HepG2 (cell line): ENCODE measurements around the gene KIRREL2. TPM values are rescaled to one million over a fixed set of nuclear protein-coding genes. Genes with fewer than 3 reads are reported as not detected.

Experiments used
- ARNTL ChIP-seq: sonication (generic); formaldehyde crosslinking; IDR thresholded peaks from 2 replicates; pipeline ENCODE4 v1.4.0; 2020; ENCODE audit warnings: mild to moderate bottlenecking, missing genetic modification reagents
- BCL6 ChIP-seq: IDR thresholded peaks from 2 replicates; pipeline ENCODE4 v1.6.1; 2016; ENCODE audit warnings: missing genetic modification reagents, missing compliant biosample characterization
- FOXC1 ChIP-seq: sonication (generic); formaldehyde crosslinking; IDR thresholded peaks from 2 replicates; pipeline ENCODE4 v1.8.0; 2022; ENCODE audit warnings: mild to moderate bottlenecking, missing genetic modification reagents, borderline replicate concordance
- FOXK1 ChIP-seq: sonication (generic); formaldehyde crosslinking; IDR thresholded peaks from 2 replicates; pipeline ENCODE4 v1.4.0; 2020; ENCODE audit warnings: low read depth, missing genetic modification reagents, borderline replicate concordance
- FUBP1 ChIP-seq: sonication (generic); formaldehyde crosslinking; IDR thresholded peaks from 2 replicates; pipeline ENCODE4 v1.5.1; 2020; ENCODE audit warnings: missing genetic modification reagents, mild to moderate bottlenecking, borderline replicate concordance
- JDP2 ChIP-seq: sonication (generic); formaldehyde crosslinking; IDR thresholded peaks from 2 replicates; pipeline ENCODE4 v1.8.1; 2022; ENCODE audit warnings: missing genetic modification reagents, borderline replicate concordance
- MAZ ChIP-seq, 2 experiments: sonication (generic) in 1 of 2; formaldehyde crosslinking in 1 of 2; IDR thresholded peaks; 2 replicates each; pipeline versions ENCODE4 v1.5.0 to v1.6.1; 2012 to 2020; ENCODE audit warnings: low read depth in 2 of 2, mild to moderate bottlenecking in 2 of 2, borderline replicate concordance in 1 of 2, improper control_type of control experiment in 1 of 2, low read length in 1 of 2, missing genetic modification reagents in 1 of 2, moderate library complexity in 1 of 2
- MBNL3 ChIP-seq: fragments of 250-450 bp; sonication (Bioruptor Pico); conservative IDR thresholded peaks from 2 replicates; pipeline ENCODE4 v1.8.0; 2022; ENCODE audit warnings: mild to moderate bottlenecking, inconsistent platforms
- MTF1 ChIP-seq: sonication (generic); formaldehyde crosslinking; IDR thresholded peaks from 2 replicates; pipeline ENCODE4 v1.5.0; 2020; ENCODE audit warnings: missing genetic modification reagents
- NFE2L2 ChIP-seq: fragments of 150-350 bp; IDR thresholded peaks from 2 replicates; pipeline ENCODE4 v1.6.1; 2014; ENCODE audit warnings: low read length
- NR3C1 ChIP-seq: sonication (generic); formaldehyde crosslinking; IDR thresholded peaks from 2 replicates; pipeline ENCODE4 v1.4.0; 2020; ENCODE audit warnings: missing genetic modification reagents
- PHF5A ChIP-seq: IDR thresholded peaks from one replicate; pipeline ENCODE4 v1.6.1; 2018; ENCODE audit warnings: low read depth, missing genetic modification reagents; ENCODE audit not compliant: unreplicated experiment
- PPARG ChIP-seq: conservative IDR thresholded peaks from 2 replicates; pipeline ENCODE4 v1.6.1; 2016; ENCODE audit warnings: missing biosample characterization, missing genetic modification reagents
- RAD21 ChIP-seq: fragments of 450-650 bp; formaldehyde crosslinking; IDR thresholded peaks from 2 replicates; pipeline ENCODE4 v1.5.0; 2020; ENCODE audit warnings: mild to moderate bottlenecking
- RNF2 ChIP-seq: fragments of 450-650 bp; conservative IDR thresholded peaks from 2 replicates; pipeline ENCODE4 v1.6.1; 2016; ENCODE audit warnings: low read depth
- SALL1 ChIP-seq: sonication (generic); formaldehyde crosslinking; IDR thresholded peaks from 2 replicates; pipeline ENCODE4 v1.8.0; 2022; ENCODE audit warnings: mild to moderate bottlenecking, missing genetic modification reagents
- SPEN ChIP-seq: sonication (generic); formaldehyde crosslinking; IDR thresholded peaks from 2 replicates; pipeline ENCODE4 v1.5.1; 2020; ENCODE audit warnings: low read depth, mild to moderate bottlenecking, missing genetic modification reagents
- TBX2 ChIP-seq: sonication (generic); formaldehyde crosslinking; IDR thresholded peaks from 2 replicates; pipeline ENCODE4 v1.5.0; 2020; ENCODE audit warnings: missing genetic modification reagents, mild to moderate bottlenecking, borderline replicate concordance
- ZBTB1 ChIP-seq: sonication (generic); formaldehyde crosslinking; IDR thresholded peaks from 2 replicates; pipeline ENCODE4 v1.4.0; 2020; ENCODE audit warnings: missing genetic modification reagents, borderline replicate concordance
- ZBTB20 ChIP-seq: sonication (generic); formaldehyde crosslinking; IDR thresholded peaks from 2 replicates; pipeline ENCODE4 v1.8.1; 2023; ENCODE audit warnings: missing genetic modification reagents, low read depth, mild to moderate bottlenecking, borderline replicate concordance
- ZNF101 ChIP-seq: sonication (generic); formaldehyde crosslinking; IDR thresholded peaks from 2 replicates; pipeline ENCODE4 v1.4.0; 2020; ENCODE audit warnings: mild to moderate bottlenecking, low read depth, missing genetic modification reagents, borderline replicate concordance
- ZNF20 ChIP-seq: sonication (generic); formaldehyde crosslinking; IDR thresholded peaks from 2 replicates; pipeline ENCODE4 v1.4.0; 2020; ENCODE audit warnings: mild to moderate bottlenecking, moderate library complexity, missing genetic modification reagents
- ZNF253 ChIP-seq: sonication (generic); formaldehyde crosslinking; IDR thresholded peaks from 2 replicates; pipeline ENCODE4 v1.8.0; 2022; ENCODE audit warnings: mild to moderate bottlenecking, missing genetic modification reagents, borderline replicate concordance
- ZNF260 ChIP-seq: sonication (generic); formaldehyde crosslinking; IDR thresholded peaks from 2 replicates; pipeline ENCODE4 v1.4.0; 2020; ENCODE audit warnings: missing genetic modification reagents, low read depth, mild to moderate bottlenecking, borderline replicate concordance
- ZNF292 ChIP-seq: sonication (generic); formaldehyde crosslinking; IDR thresholded peaks from 2 replicates; pipeline ENCODE4 v1.8.1; 2022; ENCODE audit warnings: mild to moderate bottlenecking, low read depth, missing genetic modification reagents, borderline replicate concordance
- ZNF501 ChIP-seq: sonication (generic); formaldehyde crosslinking; IDR thresholded peaks from 2 replicates; pipeline ENCODE4 v1.5.1; 2020; ENCODE audit warnings: mild to moderate bottlenecking, moderate library complexity, missing genetic modification reagents
- ZNF589 ChIP-seq: sonication (generic); formaldehyde crosslinking; conservative IDR thresholded peaks from 2 replicates; pipeline ENCODE4 v1.8.0; 2022; ENCODE audit warnings: mild to moderate bottlenecking, moderate library complexity, missing genetic modification reagents
- ZNF614 ChIP-seq: IDR thresholded peaks from 2 replicates; pipeline ENCODE4 v1.6.1; 2018; ENCODE audit warnings: missing biosample characterization, missing genetic modification reagents, inconsistent platforms, borderline replicate concordance
- ZNF616 ChIP-seq: sonication (generic); formaldehyde crosslinking; IDR thresholded peaks from 2 replicates; pipeline ENCODE4 v1.5.0; 2020; ENCODE audit warnings: low read depth, mild to moderate bottlenecking, missing genetic modification reagents
- ZNF772 ChIP-seq: sonication (generic); formaldehyde crosslinking; IDR thresholded peaks from 2 replicates; pipeline ENCODE4 v1.5.0; 2020; ENCODE audit warnings: mild to moderate bottlenecking, missing genetic modification reagents
- polyA plus RNA-seq, 8 experiments: library from polyadenylated mRNA; depleted of rRNA in 3 of 8; stranded (reverse) in 7 of 8; unstranded in 1 of 8; fragments of >200 nt; fragmentation: Illumina TruSeq in 4 of 8; extraction: Trizol in 4 of 8; gene quantifications; 2 replicates each; pipeline versions ENCODE4 v1.2.1 to v1.2.3, GENCODE V29; 2011 to 2016; ENCODE audit warnings: low read depth in 4 of 8, missing spikeins in 1 of 8, mixed read lengths in 1 of 8; ENCODE audit not compliant: insufficient read depth in 1 of 8
- total RNA-seq, 5 experiments: library from RNA; depleted of rRNA; stranded (reverse); fragments of >200 nt; fragmentation: Illumina TruSeq; extraction: Trizol; gene quantifications; 2 replicates each; pipeline ENCODE4 v1.2.3, GENCODE V29; 2016; ENCODE audit warnings: low read depth in 1 of 5

Gene KIRREL2
- total and polyA plus RNA-seq, 2 of the 13 experiments (the other 11 are each of a cell fraction or from before 2014, with no cell fraction given) = 0.18 to 2.4 TPM

GRCh38 chr19:35828692-35829301, 27.9 kb upstream of the KIRREL2 start (continued):
- TF ChIP-seq JDP2 (peak; percentile 80; the same call in 1 of the 2 replicates), ZNF292 (CRISPR knock-in tag) (peak; percentile 23; the same call in 1 of the 2 replicates), ZNF589 (peak; percentile 96), ZNF614 (CRISPR knock-in tag) (peak; percentile 94; the same call in 1 of the 2 replicates), ZNF772 (CRISPR knock-in tag) (peak; percentile 93), ZBTB1 (CRISPR knock-in tag) (peak; percentile 94; the same call in 1 of the 2 replicates), PHF5A (CRISPR knock-in tag) (peak; percentile 57), PPARG (peak; percentile 79), FOXC1 (CRISPR knock-in tag) (peak; percentile 94), ZNF101 (CRISPR knock-in tag) (no peak), RNF2 (no peak), ZBTB20 (CRISPR knock-in tag) (peak; percentile 96; the same call in 1 of the 2 replicates), RAD21 (no peak), SPEN (CRISPR knock-in tag) (peak; percentile 86; the same call in 1 of the 2 replicates), MAZ (IDR thresholded peaks at IDR 0.05; ENCODE audit: borderline replicate concordance, low read depth, low read length) (no peak), MAZ (CRISPR knock-in tag; IDR thresholded peaks at IDR 0.05; ENCODE audit: low read depth) (0 out of 2 replicates have a peak, but pooled peaks have one; percentile 54), ARNTL (CRISPR knock-in tag) (no peak), NR3C1 (0 out of 2 replicates have a peak, but pooled peaks have one; percentile 67), ZNF20 (no peak), FUBP1 (CRISPR knock-in tag) (no peak), BCL6 (CRISPR knock-in tag) (peak; percentile 73), MTF1 (CRISPR knock-in tag) (peak; percentile 85; the same call in 1 of the 2 replicates), MBNL3 (CRISPR knock-in tag) (no peak), SALL1 (CRISPR knock-in tag) (peak; percentile 98), ZNF253 (peak; percentile 83; the same call in 1 of the 2 replicates), ZNF260 (CRISPR knock-in tag) (no peak), ZNF501 (CRISPR knock-in tag) (no peak), FOXK1 (CRISPR knock-in tag) (peak; percentile 91; the same call in 1 of the 2 replicates), TBX2 (peak; percentile 68), ZNF616 (CRISPR knock-in tag) (peak; percentile 93; the same call in 1 of the 2 replicates), NFE2L2 (no peak)
